ENCODE results near the gene WDR20.

Gene WDR20

DNA sequence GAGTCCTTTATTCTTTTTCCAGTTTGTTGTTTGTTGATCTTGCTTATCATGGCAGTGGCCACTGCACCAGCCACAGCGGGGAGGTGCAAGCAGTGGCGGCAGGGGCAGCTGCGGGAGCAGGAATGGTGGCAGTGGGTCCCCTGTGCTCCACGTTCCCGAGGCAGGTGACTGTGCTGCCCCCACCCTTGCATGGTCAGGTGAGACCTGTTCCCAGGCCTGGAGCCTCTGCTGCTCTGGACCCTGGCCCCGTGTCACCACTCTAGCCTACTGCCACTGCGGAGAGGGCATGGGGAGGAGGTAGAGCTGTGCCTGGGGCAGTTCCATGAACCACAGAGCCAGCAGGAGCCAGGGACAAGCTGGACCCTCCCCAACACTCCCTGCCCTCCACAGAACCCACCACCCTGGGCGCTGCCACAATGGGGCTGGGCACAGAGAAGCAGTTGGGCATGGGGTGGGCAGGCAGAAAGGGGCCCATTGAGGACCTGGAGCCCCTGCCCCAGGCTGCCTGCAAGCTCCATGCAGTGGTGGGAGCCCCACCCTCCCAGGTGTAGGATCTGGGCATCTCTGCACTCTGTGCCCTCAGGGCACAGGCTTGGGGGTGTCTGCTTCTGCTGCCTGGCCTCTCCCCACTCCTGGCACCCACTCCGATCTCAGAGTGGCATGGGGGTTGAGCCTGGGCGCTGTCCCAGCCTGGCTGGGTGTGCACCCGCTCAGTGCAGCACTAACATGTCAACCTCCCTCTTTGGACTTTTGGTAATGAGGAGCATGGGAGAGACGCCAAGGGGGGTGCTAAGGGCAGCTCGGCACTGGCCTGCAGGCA lies 23.1 kb upstream of the WDR20 start:
- no peak for DNase-seq (ENCODE audit: extremely low read depth, low read depth)
- no peak for TF ChIP-seq CTCF (IDR thresholded peaks at IDR 0.05; ENCODE audit: low read depth, low read length, missing control alignments)
- no peak overlapping the region for H3K4me3 ChIP-seq (replicated peaks; ENCODE audit: low read depth, low read length)

DNA sequence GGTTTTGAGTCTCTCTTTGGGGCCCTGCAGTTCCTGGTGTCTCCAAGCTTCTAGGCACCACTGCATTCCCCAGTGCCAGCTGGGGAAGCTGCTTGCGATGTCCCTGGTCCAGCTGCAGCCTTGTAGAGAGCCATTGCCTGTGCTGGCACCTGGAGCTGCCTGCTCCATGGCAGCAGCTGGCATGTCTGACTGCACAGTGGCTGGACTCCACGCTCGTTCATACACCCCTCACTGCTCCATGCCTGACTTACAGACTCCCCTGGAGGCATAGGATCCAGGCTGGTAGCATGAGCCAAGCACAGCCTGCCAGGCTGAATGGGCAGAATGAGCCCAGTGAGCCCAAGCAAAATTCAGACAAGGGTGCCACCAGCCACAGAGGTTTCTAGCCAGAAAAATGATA lies 21.8 kb upstream of the WDR20 start:
- no peak for DNase-seq (ENCODE audit: extremely low read depth, low read depth)
- no peak overlapping the region for H3K4me3 ChIP-seq (replicated peaks; ENCODE audit: low read depth, low read length)
- no peak for TF ChIP-seq CTCF (IDR thresholded peaks at IDR 0.05; ENCODE audit: low read depth, low read length, missing control alignments)

DNA sequence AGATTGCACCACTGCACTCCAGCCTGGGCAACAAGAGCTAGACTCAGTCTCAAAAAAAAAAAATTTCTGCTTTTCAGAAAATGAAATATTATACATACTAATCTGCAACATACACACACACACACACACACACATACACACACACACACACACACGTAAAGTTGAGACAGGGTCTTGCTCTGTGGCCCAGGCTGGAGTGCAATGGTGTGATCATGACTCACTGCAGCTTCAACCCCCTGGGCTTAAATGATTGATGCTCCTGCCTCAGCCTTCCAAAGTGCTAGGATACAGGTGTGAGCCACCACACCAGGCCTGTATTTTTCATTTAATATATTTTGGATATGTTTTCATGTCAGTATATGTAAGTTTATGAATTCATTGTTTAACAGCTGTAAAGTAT lies 18.8 kb upstream of the WDR20 start:
- no peak for DNase-seq (ENCODE audit: extremely low read depth, low read depth)
- TF ChIP-seq CTCF (IDR thresholded peaks at IDR 0.05; ENCODE audit: low read depth, low read length, missing control alignments) = no peak
- no peak overlapping the region for H3K4me3 ChIP-seq (replicated peaks; ENCODE audit: low read depth, low read length)

GRCh38 chr14:102121567-102121966 lies 18.1 kb upstream of the WDR20 start:
- DNase-seq (ENCODE audit: extremely low read depth, low read depth) = no peak
- TF ChIP-seq CTCF (IDR thresholded peaks at IDR 0.05; ENCODE audit: low read depth, low read length, missing control alignments) = no peak

GRCh38 chr14:102124419-102124818 lies 15.3 kb upstream of the WDR20 start:
- no peak for TF ChIP-seq CTCF (IDR thresholded peaks at IDR 0.05; ENCODE audit: low read depth, low read length, missing control alignments)
- no peak for DNase-seq (ENCODE audit: extremely low read depth, low read depth)
- H3K4me3 ChIP-seq (replicated peaks; ENCODE audit: low read depth, low read length) = no peak overlapping the region

More at GRCh38 chr14:102121567-102121966, 18.1 kb upstream of the WDR20 start:
- H3K4me3 ChIP-seq (replicated peaks; ENCODE audit: low read depth, low read length) = no peak overlapping the region

DNA sequence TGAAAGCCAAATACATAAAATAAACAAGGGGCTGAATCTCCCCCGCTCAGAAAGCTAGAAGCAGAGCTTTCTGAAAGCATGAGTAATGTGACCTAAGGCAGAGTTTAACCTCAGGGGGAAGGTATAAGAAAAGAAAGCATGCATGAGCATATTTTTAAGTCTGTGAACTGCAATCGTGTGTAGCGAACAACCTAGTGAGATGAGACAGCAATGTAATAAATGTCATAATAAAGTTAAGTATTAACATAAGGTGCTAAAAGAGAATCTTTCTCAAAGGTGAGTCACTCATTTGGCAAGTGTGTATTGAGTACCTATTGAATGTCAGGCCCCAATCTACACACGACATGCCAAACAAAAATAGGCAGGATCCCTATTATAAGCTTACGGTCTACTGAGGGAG lies 14.2 kb upstream of the WDR20 start:
- no peak for DNase-seq (ENCODE audit: extremely low read depth, low read depth)
- no peak for TF ChIP-seq CTCF (IDR thresholded peaks at IDR 0.05; ENCODE audit: low read depth, low read length, missing control alignments)
- no peak overlapping the region for H3K4me3 ChIP-seq (replicated peaks; ENCODE audit: low read depth, low read length)
